22Rv1 (cell line): ENCODE measurements around the gene C1QTNF12.

Experiments
- H3K27ac ChIP-seq: fragments of 450-650 bp; 2 replicates; pipeline ENCODE4 v1.5.1; 2017
- CTCF ChIP-seq: fragments of 450-650 bp; IDR thresholded peaks from 2 replicates; pipeline ENCODE4 v1.5.1; 2017; ENCODE audit warnings: mild to moderate bottlenecking
- ZFX ChIP-seq: fragments of 450-650 bp; IDR thresholded peaks from 2 replicates; pipeline ENCODE4 v1.6.1; 2017; ENCODE audit warnings: antibody characterized with exemption, borderline replicate concordance

Gene C1QTNF12

GRCh38 chr1:1246577-1247340 lies at the start of gene C1QTNF12:
Gene C1QTNF12, minus strand, starts transcription at chr1:1246722. Its CDS starts 32 bp downstream, at chr1:1246690.
- H3K27ac ChIP-seq, result no peak within 1 kb of the TSS

GRCh38 chr1:1295154-1295923 lies 48.8 kb upstream of the C1QTNF12 start:
- TF ChIP-seq CTCF (no peak), ZFX (no peak)
- no peak overlapping the region for H3K27ac ChIP-seq

More at GRCh38 chr1:1246577-1247340, at the start of gene C1QTNF12:
- TF ChIP-seq CTCF (no peak), ZFX (no peak)

- TF ChIP-seq ZFX (no peak), CTCF (no peak)
- H3K27ac ChIP-seq, result peak overlapping the region; percentile 68
Measured at GRCh38 chr1:1294250-1294890, 47.8 kb upstream of the C1QTNF12 start.

GRCh38 chr1:1293263-1294249 lies 47.0 kb upstream of the C1QTNF12 start:
- TF ChIP-seq CTCF (no peak), ZFX (no peak)
- H3K27ac ChIP-seq, result peak overlapping the region; percentile 68

GRCh38 chr1:1292851-1293250 lies 46.3 kb upstream of the C1QTNF12 start:
- H3K27ac ChIP-seq, result peak overlapping the region; percentile 68
- no peak for TF ChIP-seq CTCF
- no peak for TF ChIP-seq ZFX

GRCh38 chr1:1292442-1292779 lies 45.9 kb upstream of the C1QTNF12 start:
- peak overlapping the region; percentile 68; the same call in 1 of the 2 replicates for H3K27ac ChIP-seq
- no peak for TF ChIP-seq ZFX
- TF ChIP-seq CTCF, result no peak
